Astrocyte (in vitro differentiated cells and primary cell): ENCODE data around the gene SDHB.

Experiments
- EZH2 ChIP-seq: IDR thresholded peaks from 2 replicates; pipeline ENCODE4 v1.6.1; 2012; ENCODE audit warnings: mild to moderate bottlenecking, low read length, inconsistent platforms; ENCODE audit not compliant: insufficient read depth
- TF ChIP-seq, protein P1 (sequence below): IDR thresholded peaks from 2 replicates; pipeline ENCODE4 v1.5.1; 2011; ENCODE audit warnings: low read depth, mild to moderate bottlenecking, inconsistent platforms, low read length, moderate library complexity; ENCODE audit not compliant: insufficient read depth

DNA sequence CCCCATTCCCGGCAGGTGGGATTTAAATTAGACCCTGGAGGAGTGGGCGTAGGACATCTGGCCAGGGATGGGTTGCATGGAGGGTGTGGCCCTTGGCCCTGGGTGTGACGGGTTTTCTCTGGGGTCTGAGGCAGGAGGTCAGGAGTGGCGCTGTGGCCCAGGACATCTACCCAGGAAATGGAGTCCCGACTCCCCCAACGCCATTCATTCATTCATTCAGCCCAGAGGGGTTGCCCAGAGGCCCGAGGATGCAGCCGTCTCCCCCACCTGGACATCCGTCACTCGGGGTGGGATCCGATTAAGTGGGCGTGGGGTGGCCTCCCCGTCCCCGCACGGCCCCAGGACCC is 42.8 kb downstream of the SDHB start:
- TF ChIP-seq, protein P1, sequence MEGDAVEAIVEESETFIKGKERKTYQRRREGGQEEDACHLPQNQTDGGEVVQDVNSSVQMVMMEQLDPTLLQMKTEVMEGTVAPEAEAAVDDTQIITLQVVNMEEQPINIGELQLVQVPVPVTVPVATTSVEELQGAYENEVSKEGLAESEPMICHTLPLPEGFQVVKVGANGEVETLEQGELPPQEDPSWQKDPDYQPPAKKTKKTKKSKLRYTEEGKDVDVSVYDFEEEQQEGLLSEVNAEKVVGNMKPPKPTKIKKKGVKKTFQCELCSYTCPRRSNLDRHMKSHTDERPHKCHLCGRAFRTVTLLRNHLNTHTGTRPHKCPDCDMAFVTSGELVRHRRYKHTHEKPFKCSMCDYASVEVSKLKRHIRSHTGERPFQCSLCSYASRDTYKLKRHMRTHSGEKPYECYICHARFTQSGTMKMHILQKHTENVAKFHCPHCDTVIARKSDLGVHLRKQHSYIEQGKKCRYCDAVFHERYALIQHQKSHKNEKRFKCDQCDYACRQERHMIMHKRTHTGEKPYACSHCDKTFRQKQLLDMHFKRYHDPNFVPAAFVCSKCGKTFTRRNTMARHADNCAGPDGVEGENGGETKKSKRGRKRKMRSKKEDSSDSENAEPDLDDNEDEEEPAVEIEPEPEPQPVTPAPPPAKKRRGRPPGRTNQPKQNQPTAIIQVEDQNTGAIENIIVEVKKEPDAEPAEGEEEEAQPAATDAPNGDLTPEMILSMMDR: no peak
- no peak for TF ChIP-seq EZH2
